Tibial nerve (tissue), 4 donors: ENCODE results near the gene SLC4A11. TPM values are rescaled to one million over a fixed set of nuclear protein-coding genes. Genes with fewer than 3 reads are reported as not detected.

ENCODE experiments used
- DNase-seq, 2 donors: peaks; one replicate each; pipeline ENCODE4 v3.0.0-alpha.2; 2019; ENCODE audit warnings: low spot score in 2 of 2
- H3K27ac ChIP-seq, 4 donors: fragments of 200-600 bp; sonication (generic) in 3 of 4; one replicate each; pipeline ENCODE4 v1.5.1; 2017 to 2019; ENCODE audit warnings: mild to moderate bottlenecking in 1 of 4
- H3K27me3 ChIP-seq, 2 donors: fragments of 200-600 bp; sonication (generic) in 1 of 2; one replicate each; pipeline versions ENCODE4 v1.5.1 to v1.6.0; 2017 to 2019
- H3K36me3 ChIP-seq, 3 donors: fragments of 200-600 bp; sonication (generic); one replicate each; pipeline ENCODE4 v1.5.1; 2018 to 2019
- H3K4me1 ChIP-seq, 4 donors: fragments of 200-600 bp; sonication (generic) in 3 of 4; one replicate each; pipeline ENCODE4 v1.5.1; 2017 to 2019
- H3K4me3 ChIP-seq, 4 donors: fragments of 200-600 bp; sonication (generic) in 3 of 4; one replicate each; pipeline ENCODE4 v1.5.1; 2017 to 2019; ENCODE audit warnings: mild to moderate bottlenecking in 1 of 4, moderate library complexity in 1 of 4
- H3K9me3 ChIP-seq, 4 donors: fragments of 200-600 bp; sonication (generic) in 3 of 4; one replicate each; pipeline ENCODE4 v1.5.1; 2017 to 2019
- EP300 ChIP-seq, 2 donors: sonication (generic); formaldehyde crosslinking; IDR thresholded peaks; one replicate each; pipeline ENCODE4 v1.6.1; 2017; ENCODE audit warnings: antibody characterized with exemption in 2 of 2, mild to moderate bottlenecking in 1 of 2
- POLR2A ChIP-seq, 2 donors: fragments of 450-650 bp; IDR thresholded peaks; one replicate each; pipeline ENCODE4 v1.6.1; 2017; ENCODE audit warnings: antibody characterized with exemption in 2 of 2, mild to moderate bottlenecking in 2 of 2, moderate library complexity in 2 of 2
- WGBS, 2 donors: methylation state at CpG; one replicate each; pipeline ENCODE4 v1.1.5; 2018; 5-methylcytosine and 5-hydroxymethylcytosine counted together
- total RNA-seq, 4 donors: library from RNA; depleted of rRNA; stranded (reverse); fragments of >200 nt; gene quantifications; one replicate each; pipeline ENCODE4 v1.1.0, GENCODE V29; 2016
- TF ChIP-seq, protein P1 (sequence below), 5 experiments: fragments of 200-600 bp in 3 of 5; fragments of 450-650 bp in 2 of 5; sonication (generic) in 3 of 5; IDR thresholded peaks; one replicate each; pipeline ENCODE4 v1.5.1; 2016 to 2019; ENCODE audit warnings: antibody characterized with exemption in 5 of 5, mild to moderate bottlenecking in 3 of 5, moderate library complexity in 2 of 5

SLC4A11 gene
- total RNA-seq, 4 donors from 2014 or later = 0.21 to 0.78 TPM; not detected in 2

- Histone ChIP-seq H3K4me3 (no peak overlapping the region), H3K36me3 (peaks cover 0 to 32% (median 0%) of the 10 kb centered on the region in 3 donors), H3K27me3 (no peaks in the 10 kb centered on the region), H3K9me3 (no peaks in the 10 kb centered on the region), H3K27ac (no peak overlapping the region), H3K4me1 (no peaks in the 10 kb centered on the region)
- WGBS, 2 donors = 75 to 79% methylated on average over 11 of the region's 11 CpGs
- TF ChIP-seq, protein P1, sequence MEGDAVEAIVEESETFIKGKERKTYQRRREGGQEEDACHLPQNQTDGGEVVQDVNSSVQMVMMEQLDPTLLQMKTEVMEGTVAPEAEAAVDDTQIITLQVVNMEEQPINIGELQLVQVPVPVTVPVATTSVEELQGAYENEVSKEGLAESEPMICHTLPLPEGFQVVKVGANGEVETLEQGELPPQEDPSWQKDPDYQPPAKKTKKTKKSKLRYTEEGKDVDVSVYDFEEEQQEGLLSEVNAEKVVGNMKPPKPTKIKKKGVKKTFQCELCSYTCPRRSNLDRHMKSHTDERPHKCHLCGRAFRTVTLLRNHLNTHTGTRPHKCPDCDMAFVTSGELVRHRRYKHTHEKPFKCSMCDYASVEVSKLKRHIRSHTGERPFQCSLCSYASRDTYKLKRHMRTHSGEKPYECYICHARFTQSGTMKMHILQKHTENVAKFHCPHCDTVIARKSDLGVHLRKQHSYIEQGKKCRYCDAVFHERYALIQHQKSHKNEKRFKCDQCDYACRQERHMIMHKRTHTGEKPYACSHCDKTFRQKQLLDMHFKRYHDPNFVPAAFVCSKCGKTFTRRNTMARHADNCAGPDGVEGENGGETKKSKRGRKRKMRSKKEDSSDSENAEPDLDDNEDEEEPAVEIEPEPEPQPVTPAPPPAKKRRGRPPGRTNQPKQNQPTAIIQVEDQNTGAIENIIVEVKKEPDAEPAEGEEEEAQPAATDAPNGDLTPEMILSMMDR (IDR thresholded peaks at IDR 0.05) = no peak
- TF ChIP-seq POLR2A (IDR thresholded peaks at IDR 0.05) (no peak), EP300 (IDR thresholded peaks at IDR 0.05) (no peak)
- no peak for DNase-seq
Observed at GRCh38 chr20:3228750-3229032, 10.3 kb downstream of the SLC4A11 start.

- TF ChIP-seq EP300 (IDR thresholded peaks at IDR 0.05) (no peak), POLR2A (IDR thresholded peaks at IDR 0.05) (no peak)
- TF ChIP-seq, protein P1 (IDR thresholded peaks at IDR 0.05) = no peak
- Histone ChIP-seq H3K4me3 (no peak overlapping the region), H3K27me3 (no peaks in the 10 kb centered on the region), H3K27ac (no peak overlapping the region), H3K4me1 (no peaks in the 10 kb centered on the region), H3K9me3 (no peaks in the 10 kb centered on the region), H3K36me3 (peaks cover 0 to 37% (median 0%) of the 10 kb centered on the region in 3 donors)
- 77 to 84% methylated on average over 37 to 39 of the region's 42 CpGs for WGBS, 2 donors
- DNase-seq = no peak
Observed at GRCh38 chr20:3227936-3228749, 10.8 kb downstream of the SLC4A11 start.

GRCh38 chr20:3227506-3227905, 11.5 kb downstream of the SLC4A11 start:
- DNase-seq = no peak
- Histone ChIP-seq H3K9me3 (no peaks in the 10 kb centered on the region), H3K36me3 (peaks cover 0 to 43% (median 0%) of the 10 kb centered on the region in 3 donors), H3K4me3 (no peak overlapping the region), H3K4me1 (no peaks in the 10 kb centered on the region), H3K27me3 (no peaks in the 10 kb centered on the region), H3K27ac (no peak overlapping the region)
- no peak for TF ChIP-seq EP300 (IDR thresholded peaks at IDR 0.05)
- 58 to 68% methylated on average over 7 of the region's 7 CpGs for WGBS, 2 donors

DNA sequence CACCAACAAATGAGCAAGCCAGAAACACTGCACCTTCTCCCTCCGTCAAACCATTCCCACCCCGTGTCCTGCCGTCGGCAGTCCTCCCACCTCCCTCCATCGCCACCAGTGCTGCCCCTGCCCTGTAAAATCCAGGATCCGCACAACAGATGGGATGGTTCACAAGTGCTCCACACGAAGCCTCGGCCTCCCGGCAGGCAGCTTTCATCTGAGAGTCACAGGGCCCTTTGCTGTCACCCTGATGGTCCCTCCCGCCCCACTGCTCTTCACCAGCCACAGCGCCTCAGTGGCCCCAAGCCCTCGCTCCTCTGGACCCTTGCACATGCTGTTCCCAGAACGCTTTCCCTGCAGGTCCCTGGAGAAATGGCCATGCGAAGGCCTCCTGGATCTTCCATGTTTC, 12.1 kb downstream of the SLC4A11 start:
- no peaks in the 10 kb centered on the region for H3K27me3 ChIP-seq
- H3K36me3 ChIP-seq = peaks cover 0 to 50% (median 0%) of the 10 kb centered on the region in 3 donors
- no peak overlapping the region for H3K4me3 ChIP-seq
- H3K27ac ChIP-seq = no peak overlapping the region
- TF ChIP-seq POLR2A (IDR thresholded peaks at IDR 0.05) (no peak), EP300 (IDR thresholded peaks at IDR 0.05) (no peak)
- TF ChIP-seq, protein P1 (IDR thresholded peaks at IDR 0.05) = no peak
- DNase-seq = no peak
- H3K9me3 ChIP-seq = no peaks in the 10 kb centered on the region
- H3K4me1 ChIP-seq = no peaks in the 10 kb centered on the region
- WGBS, 2 donors = 93% methylated on average over 14 of the region's 14 CpGs

DNA sequence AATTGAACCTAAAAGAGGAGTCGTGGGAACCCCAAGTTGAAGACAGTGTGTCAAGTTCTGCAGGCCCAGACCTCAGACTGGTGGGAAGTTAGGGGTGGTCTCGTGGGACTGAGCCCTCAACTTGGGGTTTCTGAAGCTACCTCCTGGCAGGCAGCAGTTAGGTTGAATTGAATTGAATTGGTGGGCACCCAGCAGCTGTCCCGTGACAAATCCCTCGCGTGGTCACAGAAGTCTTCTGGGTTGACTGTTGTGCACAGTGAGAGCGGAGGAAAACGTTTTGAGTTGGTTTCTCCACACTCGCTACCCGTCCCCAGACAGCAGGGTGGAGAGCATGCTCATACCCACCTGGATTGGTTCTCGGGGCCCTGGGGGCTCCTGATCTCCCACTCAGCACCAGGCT, 12.9 kb downstream of the SLC4A11 start:
- 88% methylated on average over 10 of the region's 10 CpGs for WGBS, 2 donors
- H3K27ac ChIP-seq = no peak overlapping the region
- DNase-seq = no peak
- no peaks in the 10 kb centered on the region for H3K9me3 ChIP-seq
- no peaks in the 10 kb centered on the region for H3K4me1 ChIP-seq
- H3K27me3 ChIP-seq = no peaks in the 10 kb centered on the region
- no peak overlapping the region for H3K4me3 ChIP-seq
- TF ChIP-seq POLR2A (IDR thresholded peaks at IDR 0.05) = no peak
- TF ChIP-seq EP300 (IDR thresholded peaks at IDR 0.05) = no peak
- TF ChIP-seq, protein P1 (IDR thresholded peaks at IDR 0.05) = no peak
- peaks cover 0 to 57% (median 0%) of the 10 kb centered on the region in 3 donors for H3K36me3 ChIP-seq
